ENCODE data around the gene GPT2.
"Not testable (repeated sequence)": the region's sequence is repeated elsewhere in the genome, so short reads cannot be mapped to it uniquely, and the experiment has no call there.

GPT2 gene

GRCh38 chr16:46929378-46930332, 45.5 kb downstream of the GPT2 start:
- Histone ChIP-seq H3K27me3 (replicated peaks; ENCODE audit: control insufficient read depth, insufficient read depth, low read length) (no peaks in the 10 kb centered on the region), H3K4me3 (ENCODE audit: low read length) (no peak overlapping the region), H3K9ac (ENCODE audit: low read length) (no peak overlapping the region), H3K36me3 (ENCODE audit: control insufficient read depth, insufficient read depth, low read length, severe bottlenecking) (peaks cover 51% of the 10 kb centered on the region), H3K9me3 (ENCODE audit: control insufficient read depth, low read length) (no peaks in the 10 kb centered on the region), H3K4me1 (ENCODE audit: control insufficient read depth, insufficient read depth, low read length) (no peaks in the 10 kb centered on the region)
- DNase-seq (ENCODE audit: low read depth), result peak; percentile 70

- Histone ChIP-seq H3K9ac (ENCODE audit: low read length) (no peak overlapping the region), H3K4me1 (ENCODE audit: control insufficient read depth, insufficient read depth, low read length) (no peaks in the 10 kb centered on the region), H3K9me3 (ENCODE audit: control insufficient read depth, low read length) (no peaks in the 10 kb centered on the region), H3K4me3 (ENCODE audit: low read length) (no peak overlapping the region), H3K27me3 (replicated peaks; ENCODE audit: control insufficient read depth, insufficient read depth, low read length) (no peaks in the 10 kb centered on the region), H3K36me3 (ENCODE audit: control insufficient read depth, insufficient read depth, low read length, severe bottlenecking) (peaks cover 45% of the 10 kb centered on the region)
- DNase-seq (ENCODE audit: low read depth), result no peak
Measured at GRCh38 chr16:46930861-46931260, 46.7 kb downstream of the GPT2 start.

- Histone ChIP-seq H3K4me3 (ENCODE audit: low read length) (no peak overlapping the region), H3K9ac (ENCODE audit: low read length) (no peak overlapping the region), H3K36me3 (ENCODE audit: control insufficient read depth, insufficient read depth, low read length, severe bottlenecking) (peaks cover 28% of the 10 kb centered on the region), H3K27me3 (replicated peaks; ENCODE audit: control insufficient read depth, insufficient read depth, low read length) (no peaks in the 10 kb centered on the region), H3K9me3 (ENCODE audit: control insufficient read depth, low read length) (no peaks in the 10 kb centered on the region), H3K4me1 (ENCODE audit: control insufficient read depth, insufficient read depth, low read length) (no peaks in the 10 kb centered on the region)
- DNase-seq (ENCODE audit: low read depth), result no peak
Measured at GRCh38 chr16:46932802-46933201, 48.6 kb downstream of the GPT2 start.

- no peak for DNase-seq (ENCODE audit: low read depth)
- H3K4me3 ChIP-seq (ENCODE audit: low read length), result no peak overlapping the region
- no peak overlapping the region for H3K9ac ChIP-seq (ENCODE audit: low read length)
- H3K9me3 ChIP-seq (ENCODE audit: control insufficient read depth, low read length), result no peaks in the 10 kb centered on the region
- H3K36me3 ChIP-seq (ENCODE audit: control insufficient read depth, insufficient read depth, low read length, severe bottlenecking), result no peaks in the 10 kb centered on the region
- H3K27me3 ChIP-seq (replicated peaks; ENCODE audit: control insufficient read depth, insufficient read depth, low read length), result no peaks in the 10 kb centered on the region
- no peaks in the 10 kb centered on the region for H3K4me1 ChIP-seq (ENCODE audit: control insufficient read depth, insufficient read depth, low read length)
Measured at GRCh38 chr16:46937536-46937935, 53.4 kb downstream of the GPT2 start.

- H3K4me1 ChIP-seq (ENCODE audit: control insufficient read depth, insufficient read depth, low read length); H3K27me3 ChIP-seq (replicated peaks; ENCODE audit: control insufficient read depth, insufficient read depth, low read length); H3K9ac ChIP-seq (ENCODE audit: low read length); H3K4me3 ChIP-seq (ENCODE audit: low read length); H3K9me3 ChIP-seq (ENCODE audit: control insufficient read depth, low read length); H3K36me3 ChIP-seq (ENCODE audit: control insufficient read depth, insufficient read depth, low read length, severe bottlenecking); DNase-seq (ENCODE audit: low read depth): not testable (repeated sequence)
Measured at GRCh38 chr16:46944713-46945112, 60.6 kb downstream of the GPT2 start.

- Histone ChIP-seq H3K4me1 (ENCODE audit: control insufficient read depth, insufficient read depth, low read length) (no peaks in the 10 kb centered on the region), H3K4me3 (ENCODE audit: low read length) (no peak overlapping the region), H3K36me3 (ENCODE audit: control insufficient read depth, insufficient read depth, low read length, severe bottlenecking) (no peaks in the 10 kb centered on the region), H3K27me3 (replicated peaks; ENCODE audit: control insufficient read depth, insufficient read depth, low read length) (no peaks in the 10 kb centered on the region), H3K9ac (ENCODE audit: low read length) (no peak overlapping the region), H3K9me3 (ENCODE audit: control insufficient read depth, low read length) (no peaks in the 10 kb centered on the region)
- peak; percentile 68 for DNase-seq (ENCODE audit: low read depth)
Measured at GRCh38 chr16:46947900-46948547, 63.9 kb downstream of the GPT2 start.

GRCh38 chr16:46948548-46949166, 64.5 kb downstream of the GPT2 start:
- no peaks in the 10 kb centered on the region for H3K9me3 ChIP-seq (ENCODE audit: control insufficient read depth, low read length)
- no peaks in the 10 kb centered on the region for H3K27me3 ChIP-seq (replicated peaks; ENCODE audit: control insufficient read depth, insufficient read depth, low read length)
- H3K9ac ChIP-seq (ENCODE audit: low read length), result no peak overlapping the region
- H3K36me3 ChIP-seq (ENCODE audit: control insufficient read depth, insufficient read depth, low read length, severe bottlenecking), result no peaks in the 10 kb centered on the region
- no peak overlapping the region for H3K4me3 ChIP-seq (ENCODE audit: low read length)
- no peak for DNase-seq (ENCODE audit: low read depth)
- H3K4me1 ChIP-seq (ENCODE audit: control insufficient read depth, insufficient read depth, low read length), result no peaks in the 10 kb centered on the region

- peak; percentile 23 for DNase-seq (ENCODE audit: low read depth)
- Histone ChIP-seq H3K36me3 (ENCODE audit: control insufficient read depth, insufficient read depth, low read length, severe bottlenecking) (peaks cover 3% of the 10 kb centered on the region), H3K9ac (ENCODE audit: low read length) (no peak overlapping the region), H3K27me3 (replicated peaks; ENCODE audit: control insufficient read depth, insufficient read depth, low read length) (no peaks in the 10 kb centered on the region), H3K4me3 (ENCODE audit: low read length) (no peak overlapping the region), H3K4me1 (ENCODE audit: control insufficient read depth, insufficient read depth, low read length) (no peaks in the 10 kb centered on the region), H3K9me3 (ENCODE audit: control insufficient read depth, low read length) (no peaks in the 10 kb centered on the region)
Measured at GRCh38 chr16:46949241-46949892, 65.2 kb downstream of the GPT2 start.

- no peak overlapping the region for H3K4me3 ChIP-seq (ENCODE audit: low read length)
- H3K36me3 ChIP-seq (ENCODE audit: control insufficient read depth, insufficient read depth, low read length, severe bottlenecking), result peaks cover 9% of the 10 kb centered on the region
- H3K27me3 ChIP-seq (replicated peaks; ENCODE audit: control insufficient read depth, insufficient read depth, low read length), result no peaks in the 10 kb centered on the region
- no peak for DNase-seq (ENCODE audit: low read depth)
- no peaks in the 10 kb centered on the region for H3K4me1 ChIP-seq (ENCODE audit: control insufficient read depth, insufficient read depth, low read length)
- no peaks in the 10 kb centered on the region for H3K9me3 ChIP-seq (ENCODE audit: control insufficient read depth, low read length)
- H3K9ac ChIP-seq (ENCODE audit: low read length), result no peak overlapping the region
Measured at GRCh38 chr16:46950009-46950408, 65.8 kb downstream of the GPT2 start.

- Histone ChIP-seq H3K36me3 (ENCODE audit: control insufficient read depth, insufficient read depth, low read length, severe bottlenecking) (peaks cover 52% of the 10 kb centered on the region), H3K4me3 (ENCODE audit: low read length) (no peak overlapping the region), H3K4me1 (ENCODE audit: control insufficient read depth, insufficient read depth, low read length) (no peaks in the 10 kb centered on the region), H3K9me3 (ENCODE audit: control insufficient read depth, low read length) (no peaks in the 10 kb centered on the region), H3K27me3 (replicated peaks; ENCODE audit: control insufficient read depth, insufficient read depth, low read length) (no peaks in the 10 kb centered on the region), H3K9ac (ENCODE audit: low read length) (no peak overlapping the region)
- no peak for DNase-seq (ENCODE audit: low read depth)
Measured at GRCh38 chr16:46954562-46954961, 70.4 kb downstream of the GPT2 start.

Data from adipocyte (in vitro differentiated cells).